ENCODE results near the gene RPL21.

DNA sequence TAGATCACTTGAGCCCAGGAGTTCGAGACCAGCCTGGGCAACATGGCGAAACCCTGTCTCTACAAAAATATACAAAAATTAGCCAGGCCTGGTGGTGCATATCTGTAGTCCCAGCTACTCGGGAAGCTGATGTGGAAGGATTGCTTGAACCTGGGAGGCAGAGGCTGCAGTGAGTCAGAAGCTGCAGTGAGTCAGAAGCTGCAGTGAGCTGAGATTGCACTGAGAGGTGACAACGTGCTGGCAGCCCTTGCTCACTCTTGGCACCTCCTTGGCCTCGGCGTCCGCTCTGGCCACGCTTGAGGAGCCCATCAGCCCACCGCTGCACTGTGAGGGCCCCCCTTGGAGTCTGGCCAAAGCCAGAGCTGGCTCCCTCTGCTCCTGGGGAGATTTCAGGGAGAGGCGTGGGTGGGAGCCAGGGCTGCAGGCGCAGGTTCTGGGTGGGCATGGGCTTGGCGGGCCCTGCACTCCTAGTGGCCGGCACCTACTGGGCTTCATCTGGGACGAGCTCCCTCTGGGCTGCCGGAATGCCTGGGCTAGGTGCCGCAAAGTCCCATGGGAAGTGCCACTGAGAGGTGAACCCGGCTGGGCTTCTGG lies 39.5 kb upstream of the RPL21 start:
- TF ChIP-seq, protein P1, sequence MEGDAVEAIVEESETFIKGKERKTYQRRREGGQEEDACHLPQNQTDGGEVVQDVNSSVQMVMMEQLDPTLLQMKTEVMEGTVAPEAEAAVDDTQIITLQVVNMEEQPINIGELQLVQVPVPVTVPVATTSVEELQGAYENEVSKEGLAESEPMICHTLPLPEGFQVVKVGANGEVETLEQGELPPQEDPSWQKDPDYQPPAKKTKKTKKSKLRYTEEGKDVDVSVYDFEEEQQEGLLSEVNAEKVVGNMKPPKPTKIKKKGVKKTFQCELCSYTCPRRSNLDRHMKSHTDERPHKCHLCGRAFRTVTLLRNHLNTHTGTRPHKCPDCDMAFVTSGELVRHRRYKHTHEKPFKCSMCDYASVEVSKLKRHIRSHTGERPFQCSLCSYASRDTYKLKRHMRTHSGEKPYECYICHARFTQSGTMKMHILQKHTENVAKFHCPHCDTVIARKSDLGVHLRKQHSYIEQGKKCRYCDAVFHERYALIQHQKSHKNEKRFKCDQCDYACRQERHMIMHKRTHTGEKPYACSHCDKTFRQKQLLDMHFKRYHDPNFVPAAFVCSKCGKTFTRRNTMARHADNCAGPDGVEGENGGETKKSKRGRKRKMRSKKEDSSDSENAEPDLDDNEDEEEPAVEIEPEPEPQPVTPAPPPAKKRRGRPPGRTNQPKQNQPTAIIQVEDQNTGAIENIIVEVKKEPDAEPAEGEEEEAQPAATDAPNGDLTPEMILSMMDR (IDR thresholded peaks at IDR 0.05) = no peak
- TF ChIP-seq EZH2 (IDR thresholded peaks at IDR 0.05) (no peak), EZH2phosphoT487 (IDR thresholded peaks at IDR 0.05) (no peak)

Measured in neural progenitor cell (in vitro differentiated cells).